Hepatocyte (in vitro differentiated cells): Measurements from ENCODE around the gene SPTBN5.

Experiments used
- CTCF ChIP-seq: fragments of 200-600 bp; sonication (generic); IDR thresholded peaks from 2 replicates; pipeline ENCODE4 v1.5.1; 2016; ENCODE audit warnings: antibody characterized with exemption, mild to moderate bottlenecking; ENCODE audit not compliant: poor library complexity
- EZH2 ChIP-seq: fragments of 200-600 bp; sonication (generic); IDR thresholded peaks from 2 replicates; pipeline ENCODE4 v1.6.1; 2016; ENCODE audit warnings: antibody characterized with exemption, mild to moderate bottlenecking, borderline replicate concordance
- EZH2phosphoT487 ChIP-seq: fragments of 200-600 bp; sonication (generic); IDR thresholded peaks from one replicate; pipeline ENCODE4 v1.6.1; 2018; ENCODE audit warnings: antibody characterized with exemption, mild to moderate bottlenecking, low read depth, moderate library complexity; ENCODE audit not compliant: unreplicated experiment, severe bottlenecking

DNA sequence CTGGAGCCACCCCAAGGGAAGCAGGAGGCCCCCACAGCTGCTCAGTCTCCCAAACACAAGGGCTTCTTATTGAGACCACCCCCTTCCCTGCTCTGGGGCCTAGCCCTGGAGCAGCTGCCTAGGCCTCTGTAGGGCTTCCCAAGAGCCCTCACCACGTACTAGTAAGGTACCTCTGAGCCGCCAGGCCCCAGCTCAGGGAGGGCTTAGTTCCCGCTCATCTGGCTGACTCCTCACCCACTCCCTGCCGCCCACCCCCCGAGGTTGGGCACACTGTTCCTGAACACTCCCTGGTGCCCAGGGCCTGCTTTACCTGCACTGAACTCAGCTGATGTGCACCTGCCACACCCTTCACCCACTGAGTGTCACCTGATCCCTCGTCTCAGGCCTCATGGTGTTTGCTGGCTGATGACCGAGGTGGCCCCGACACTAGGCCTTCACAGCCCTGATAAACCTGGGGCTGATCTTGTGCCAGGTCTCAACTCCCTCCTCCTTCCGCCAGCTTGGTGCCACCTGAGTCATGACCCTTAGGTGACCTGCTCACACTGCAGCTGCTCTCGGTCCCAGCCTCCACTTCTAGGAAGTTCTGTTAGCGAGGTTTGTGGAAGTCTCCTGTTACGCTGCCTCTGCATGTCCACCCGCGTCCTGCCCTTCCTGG, 18.0 kb upstream of the SPTBN5 start:
- TF ChIP-seq CTCF (no peak), EZH2 (no peak), EZH2phosphoT487 (no peak)
